Measurements from ENCODE around the gene TLK1. TPM values are rescaled to one million over a fixed set of nuclear protein-coding genes. Genes with fewer than 3 reads are reported as not detected.

Gene TLK1
- total and polyA plus RNA-seq, 10 of the 15 experiments (the other 5 are each of a cell fraction or from before 2014, with no cell fraction given) = 25.1 to 126 (median 57.3) TPM

- Histone ChIP-seq H2AFZ (ENCODE audit: control insufficient read depth, low read depth, low read length) (no peak overlapping the region), H3K36me3 (ENCODE audit: control insufficient read depth in 2 of 2, insufficient read depth in 2 of 2, low read length in 1 of 2) (peaks cover 2 to 26% of the 10 kb centered on the region in 2 experiments), H3K9me3 (replicated peaks; ENCODE audit: control insufficient read depth, insufficient read depth, low read length) (peaks cover 22% of the 10 kb centered on the region), H3K9ac (ENCODE audit: control insufficient read depth, insufficient read depth, low read length) (no peak overlapping the region), H3K4me2 (ENCODE audit: control insufficient read depth, insufficient read depth) (no peak overlapping the region), H3K27ac (ENCODE audit: control insufficient read depth, insufficient read depth) (no peak overlapping the region), H3K79me2 (ENCODE audit: control insufficient read depth, insufficient read depth, low read length) (peaks cover 92% of the 10 kb centered on the region), H4K20me1 (ENCODE audit: control insufficient read depth, insufficient read depth) (no peaks in the 10 kb centered on the region), H3K27me3 (replicated peaks in 1 of 2; ENCODE audit: control insufficient read depth in 2 of 2, insufficient read depth in 2 of 2, low read length in 1 of 2) (no peaks in the 10 kb centered on the region), H3K4me3 (no peak overlapping the region), H3K4me1 (ENCODE audit: control insufficient read depth, insufficient read depth, low read length) (no peaks in the 10 kb centered on the region)
- ChIA-PET POLR2A (interaction anchor here (0.7 kb wide), 1 partner anchor 589 kb away, joined by 4 read pairs; no protein-coding TSS in a partner anchor), SMC1A (ENCODE audit: uncharacterized antibody, unreplicated experiment) (no interaction called here), CTCF (no interaction called here), RAD21 (ENCODE audit: unreplicated experiment) (no interaction called here)
- BruUV-seq (replicated peaks) = no TSS peak
- TF ChIP-seq USF2 (IDR thresholded peaks at IDR 0.05; ENCODE audit: borderline replicate concordance, low read depth, low read length) = no peak
- TF ChIP-seq MTA2 (IDR thresholded peaks at IDR 0.05; ENCODE audit: low read depth) = no peak
- TF ChIP-seq PAX5 (IDR thresholded peaks at IDR 0.05; ENCODE audit: borderline replicate concordance, low read depth, low read length) = no peak
- no peak for FAIRE-seq
- no peak for DNase-seq (ENCODE audit: low read depth, low spot score)
- intact Hi-C loops (cut with micrococcal nuclease; ENCODE audit: unreplicated experiment) = no loop called here
- no peak for ATAC-seq
- 100% methylated on average over 3 of the region's 3 CpGs for WGBS (ENCODE audit: insufficient coverage, insufficient replicate concordance, low lambda C conversion rate, missing lambda C conversion rate)
- in situ Hi-C loops (cut with MboI) = no loop called here
These were observed 60.3 kb downstream of the TLK1 start for GRCh38 chr2:171100370-171100769.

- TF ChIP-seq TAF1 (IDR thresholded peaks at IDR 0.05; ENCODE audit: borderline replicate concordance, low read depth, low read length) (no peak), ATF3 (IDR thresholded peaks at IDR 0.05; ENCODE audit: borderline replicate concordance, extremely low read depth, low read depth, low read length) (no peak), BHLHE40 (IDR thresholded peaks at IDR 0.05; ENCODE audit: borderline replicate concordance in 1 of 2, low read depth in 2 of 2, low read length in 1 of 2) (no peak), POLR2AphosphoS5 (IDR thresholded peaks at IDR 0.05; ENCODE audit: low read length) (no peak)
- no peaks in the 10 kb centered on the region; the same call in 1 of the 2 replicates for H3K4me1 ChIP-seq (ENCODE audit: control insufficient read depth, insufficient read depth, low read length)
- ChIA-PET SMC1A (ENCODE audit: uncharacterized antibody, unreplicated experiment) (interaction anchor here (1.2 to 2.9 kb wide), 3 partner anchors 11 to 56 kb away, joined by 3 to 15 read pairs (median 4); no protein-coding TSS in a partner anchor), RAD21 (ENCODE audit: unreplicated experiment) (no interaction called here), POLR2A (interaction anchor here (2.2 kb wide), 1 partner anchor 11 kb away, joined by 7 read pairs; no protein-coding TSS in a partner anchor), CTCF (interaction anchor here (5.3 kb wide), 1 partner anchor 12 kb away, joined by 46 read pairs; no protein-coding TSS in a partner anchor)
- H2AFZ ChIP-seq (ENCODE audit: control insufficient read depth, low read depth, low read length) = no peak overlapping the region
- peaks cover 3% of the 10 kb centered on the region for H4K20me1 ChIP-seq (ENCODE audit: control insufficient read depth, insufficient read depth)
- H3K27ac ChIP-seq (ENCODE audit: control insufficient read depth, insufficient read depth) = no peak overlapping the region
- ATAC-seq (no peak), DNase-seq (ENCODE audit: low read depth, low spot score) (no peak), FAIRE-seq (no peak)
- intact Hi-C loops (cut with micrococcal nuclease; ENCODE audit: unreplicated experiment) = no loop called here
- H3K27me3 ChIP-seq (replicated peaks in 1 of 2; ENCODE audit: control insufficient read depth in 2 of 2, insufficient read depth in 2 of 2, low read length in 1 of 2) = no peaks in the 10 kb centered on the region
- peaks cover 95% of the 10 kb centered on the region for H3K79me2 ChIP-seq (ENCODE audit: control insufficient read depth, insufficient read depth, low read length)
- no peak overlapping the region for H3K4me3 ChIP-seq
- BruUV-seq (replicated peaks) = no TSS peak
- H3K36me3 ChIP-seq (ENCODE audit: control insufficient read depth in 2 of 2, insufficient read depth in 2 of 2, low read length in 1 of 2) = peaks cover 2 to 26% of the 10 kb centered on the region in 2 experiments
- in situ Hi-C loops (cut with MboI) = no loop called here
- no peak overlapping the region for H3K9ac ChIP-seq (ENCODE audit: control insufficient read depth, insufficient read depth, low read length)
- no peak overlapping the region for H3K4me2 ChIP-seq (ENCODE audit: control insufficient read depth, insufficient read depth)
- peaks cover 22% of the 10 kb centered on the region for H3K9me3 ChIP-seq (replicated peaks; ENCODE audit: control insufficient read depth, insufficient read depth, low read length)
These were observed 62.1 kb downstream of the TLK1 start for GRCh38 chr2:171098607-171099006.
